ENCODE measurements around the gene SQSTM1.
A peak's percentile ranks its signal among the peaks of the same experiment; 100 is the strongest.

SQSTM1 gene

DNA sequence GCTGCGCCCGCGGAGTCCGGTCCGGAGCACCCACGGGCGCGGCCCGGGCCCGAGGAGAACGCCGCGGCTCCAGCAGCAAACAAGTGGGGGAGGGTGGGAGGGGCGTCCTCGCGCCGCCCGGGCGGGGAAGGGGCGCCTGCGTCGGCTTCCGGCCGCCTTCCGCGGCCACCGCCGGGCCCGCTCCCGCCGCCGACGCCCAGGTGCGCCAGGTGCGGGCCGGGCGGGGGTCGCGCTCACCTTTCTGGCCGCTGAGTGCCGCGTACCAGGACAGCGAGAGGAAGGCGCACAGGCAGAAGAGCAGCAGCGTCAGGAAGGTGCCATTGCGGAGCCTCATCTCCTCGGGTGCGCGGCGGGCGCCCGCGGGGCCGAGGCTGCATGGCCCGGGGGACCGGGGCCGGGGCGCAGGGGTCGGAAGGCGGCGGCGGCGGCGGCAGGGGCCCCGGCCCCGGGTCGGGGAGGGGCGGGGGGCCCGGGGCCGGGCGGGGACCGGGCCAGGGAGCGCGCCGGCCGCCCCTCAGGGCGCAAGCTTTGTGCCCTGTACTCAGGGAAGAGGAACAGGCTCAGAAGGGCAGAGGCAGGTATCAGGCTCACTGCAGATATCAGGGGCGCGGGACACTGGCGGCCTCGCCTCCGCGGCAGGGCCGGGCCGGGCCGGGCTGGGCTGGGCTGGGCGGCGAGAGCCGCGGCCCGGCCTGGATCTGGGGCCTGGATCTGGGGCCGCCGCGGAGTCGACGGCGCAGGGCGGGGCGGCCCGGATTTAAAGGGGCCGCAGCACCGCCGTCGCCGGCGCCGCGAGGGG, 14.3 kb upstream of the SQSTM1 start, which contains the start of gene MGAT4B:
Gene MGAT4B, minus strand, starts transcription at position 617 of the 799 bp plus-strand sequence. Its CDS starts 283 bp downstream, at position 334.
- DNase-seq: peak; percentile 42 to 48

DNA sequence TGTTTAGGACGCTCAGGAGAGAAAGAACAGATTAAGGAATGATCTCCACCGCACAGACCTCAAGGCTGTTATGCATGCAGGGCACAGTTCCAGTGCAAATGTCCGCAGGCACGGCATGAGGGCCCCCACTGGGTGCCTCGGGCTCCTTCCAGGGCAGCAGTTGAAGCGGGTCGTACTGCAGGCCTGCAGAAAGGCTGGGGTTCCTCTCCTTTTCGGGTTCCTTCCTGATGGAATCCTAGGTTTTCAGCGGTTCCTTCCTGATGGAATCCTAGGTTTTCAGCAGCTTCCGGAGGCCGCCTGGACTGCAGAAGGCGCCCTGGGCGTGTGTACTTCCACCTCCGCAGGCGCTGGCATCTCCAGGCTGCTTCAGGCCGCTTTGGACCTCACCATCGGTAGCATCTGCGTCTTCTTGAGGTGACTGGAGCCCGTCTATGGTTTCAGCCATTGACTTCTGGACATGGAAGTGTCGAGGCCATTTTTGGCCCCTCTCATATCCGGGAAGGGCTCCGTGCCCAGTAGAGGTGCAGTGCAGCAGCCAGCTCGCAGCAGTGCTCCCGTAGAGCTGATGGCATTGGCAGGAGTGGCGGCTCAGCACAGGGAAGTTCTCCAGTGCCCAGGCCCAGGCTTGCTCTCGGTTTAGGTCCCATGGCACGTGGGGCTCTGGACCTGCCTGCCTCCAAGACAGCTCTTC, 8.4 kb upstream of the SQSTM1 start:
- DNase-seq: no peak

DNA sequence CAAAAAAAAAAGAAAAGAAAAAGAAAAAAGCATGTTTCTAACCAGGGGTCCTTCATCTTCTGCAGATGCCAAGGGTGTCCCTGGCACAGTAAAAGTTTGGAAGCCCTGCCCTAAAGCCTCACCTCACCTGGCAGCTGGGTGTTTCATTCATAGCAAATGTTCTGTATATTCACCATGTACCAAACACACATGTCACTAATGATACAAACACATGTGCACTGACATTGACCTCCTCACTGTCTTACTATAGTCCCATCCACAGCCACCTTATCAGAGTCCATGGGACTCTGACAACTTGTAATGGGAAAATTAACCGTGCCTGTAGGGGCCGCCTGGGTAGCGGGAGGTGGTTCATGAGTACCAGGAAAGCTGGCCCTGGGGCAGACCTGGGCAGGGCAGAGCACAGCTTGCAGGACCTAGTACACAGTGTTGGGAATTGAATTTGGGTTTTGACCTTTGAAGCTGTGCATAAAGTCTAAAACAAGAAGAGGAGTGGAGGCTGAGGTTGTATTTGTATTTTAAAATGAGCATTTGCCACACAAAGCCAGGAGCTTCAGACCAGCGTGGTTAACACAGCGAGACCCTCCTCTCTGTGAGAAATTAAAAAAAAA, 7.6 kb upstream of the SQSTM1 start:
- DNase-seq: no peak

DNA sequence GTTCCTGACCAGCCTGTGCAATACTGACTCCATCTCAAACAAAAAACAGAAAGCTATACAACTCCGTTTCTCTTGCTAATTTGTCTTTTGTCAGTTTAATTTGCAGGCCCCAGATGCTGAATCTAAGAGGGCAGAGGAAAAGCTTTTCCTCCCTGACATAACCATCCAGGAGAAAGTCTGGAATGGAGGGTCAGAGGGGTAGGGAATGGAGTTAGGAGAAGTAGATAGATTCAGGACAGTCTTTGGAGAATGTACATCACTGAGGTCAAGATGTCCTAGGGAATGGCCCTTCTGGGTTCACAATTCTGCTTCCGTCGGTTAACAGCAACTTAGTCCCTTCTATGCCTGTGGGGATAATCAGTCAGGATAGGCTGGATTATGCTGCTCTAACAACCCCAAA, 6.6 kb upstream of the SQSTM1 start:
- DNase-seq: no peak

DNA sequence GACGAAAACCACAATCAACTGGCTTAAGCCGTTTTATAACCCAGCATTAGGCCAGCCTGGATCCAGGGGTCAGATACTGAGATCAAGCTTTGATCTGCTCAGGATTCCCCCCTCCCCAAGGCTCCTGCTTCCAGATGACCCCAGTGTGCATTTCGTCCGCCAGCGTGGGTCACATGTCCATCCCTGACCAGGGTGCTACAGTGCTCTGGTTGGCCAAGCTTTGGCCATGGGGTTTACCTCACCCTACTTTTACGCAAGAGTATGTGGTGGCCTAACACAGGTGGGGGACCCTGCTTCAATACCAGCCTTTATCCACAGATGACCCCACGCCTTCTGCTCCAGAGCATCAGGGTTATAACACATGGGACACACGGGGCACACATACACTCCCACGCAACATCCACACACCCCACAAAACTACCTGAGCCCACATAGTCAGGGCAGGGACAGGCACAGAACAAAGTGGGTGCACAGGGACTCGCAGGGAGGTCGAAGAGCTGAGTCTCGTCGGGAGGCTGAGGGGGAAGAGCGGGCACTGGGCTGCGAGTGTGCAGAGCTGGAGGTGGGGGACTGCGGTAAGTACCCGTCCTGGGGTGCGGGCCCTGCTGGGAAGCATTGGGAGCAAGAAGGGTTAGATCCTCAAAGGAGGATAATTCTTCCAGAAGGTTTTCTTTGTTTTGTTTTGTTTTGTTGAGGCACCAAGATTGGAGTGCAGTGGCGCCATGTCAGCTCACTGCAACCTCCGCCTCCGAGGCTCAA, 5.0 kb upstream of the SQSTM1 start:
- no peak for DNase-seq

DNA sequence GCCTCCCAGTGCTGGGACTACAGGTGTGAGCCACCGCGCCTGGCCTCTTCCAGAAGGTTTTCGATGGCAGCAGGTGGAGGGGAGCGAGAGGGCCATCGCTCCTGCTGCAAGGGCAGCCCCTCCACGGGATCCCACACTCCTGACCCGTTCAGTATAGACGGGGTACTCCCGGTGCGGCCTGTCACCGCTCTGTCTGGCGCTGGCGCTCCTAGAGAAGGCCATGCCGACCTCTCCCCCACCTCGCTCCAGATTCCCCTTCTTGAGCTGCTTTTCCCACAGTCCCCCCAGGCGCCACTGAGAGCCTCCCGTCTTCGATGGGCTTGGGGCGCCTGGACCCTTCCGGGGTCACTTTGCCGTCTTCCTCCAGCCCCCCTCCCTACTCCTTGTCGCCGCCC, 4.3 kb upstream of the SQSTM1 start:
- DNase-seq: no peak

DNA sequence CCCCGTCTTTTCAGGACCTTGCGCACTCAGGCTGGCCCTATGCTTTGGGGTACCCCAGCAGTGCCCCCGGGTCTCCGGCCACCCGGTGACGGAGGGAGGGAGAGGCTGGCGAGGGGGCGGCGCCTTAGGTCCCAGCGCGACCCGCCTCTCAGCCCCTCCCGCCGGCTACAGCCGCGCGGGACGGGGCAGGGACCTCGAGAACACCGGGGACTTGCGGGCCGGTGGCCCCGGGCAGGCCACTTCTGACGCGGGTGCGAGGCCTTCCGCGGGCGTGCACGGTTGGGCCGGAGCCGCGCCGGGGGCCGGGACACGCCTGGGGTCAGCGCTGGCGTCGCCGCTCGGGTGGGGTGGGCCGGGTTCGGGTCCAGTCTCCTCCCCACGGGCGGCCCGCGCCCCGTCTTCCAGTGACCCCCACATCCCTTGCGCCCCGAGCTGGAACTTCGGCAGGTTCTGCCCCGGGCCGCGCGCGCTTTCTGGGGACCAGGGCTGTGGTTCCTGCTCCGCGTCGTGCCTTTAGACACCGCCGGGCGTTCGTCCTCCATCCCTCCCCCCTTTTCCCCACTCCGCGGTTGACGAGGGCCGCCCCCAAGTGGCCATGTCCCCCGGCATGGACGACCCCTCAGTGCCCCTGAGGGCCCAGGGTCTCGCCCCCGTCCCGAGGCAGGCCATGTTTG, 3.8 kb upstream of the SQSTM1 start:
- DNase-seq: no peak

DNA sequence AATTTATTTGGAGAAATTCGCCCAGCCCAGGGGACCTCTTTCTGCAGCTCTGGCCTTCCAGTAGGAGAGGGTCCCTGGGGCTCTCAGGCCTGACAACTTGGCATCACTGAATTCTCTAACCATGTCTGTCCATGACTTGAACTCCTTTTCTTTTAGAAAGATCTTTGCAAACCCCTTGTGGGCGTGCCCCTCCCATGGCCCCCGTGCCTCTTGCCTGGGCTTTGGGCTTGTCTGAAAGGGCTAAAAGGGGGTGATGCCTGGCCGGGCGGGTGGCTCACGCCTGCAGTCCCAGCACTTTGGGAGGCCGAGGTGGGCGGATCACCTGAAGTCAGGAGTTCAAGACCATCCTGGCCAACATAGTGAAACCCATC, 3.2 kb upstream of the SQSTM1 start:
- DNase-seq: no peak

DNA sequence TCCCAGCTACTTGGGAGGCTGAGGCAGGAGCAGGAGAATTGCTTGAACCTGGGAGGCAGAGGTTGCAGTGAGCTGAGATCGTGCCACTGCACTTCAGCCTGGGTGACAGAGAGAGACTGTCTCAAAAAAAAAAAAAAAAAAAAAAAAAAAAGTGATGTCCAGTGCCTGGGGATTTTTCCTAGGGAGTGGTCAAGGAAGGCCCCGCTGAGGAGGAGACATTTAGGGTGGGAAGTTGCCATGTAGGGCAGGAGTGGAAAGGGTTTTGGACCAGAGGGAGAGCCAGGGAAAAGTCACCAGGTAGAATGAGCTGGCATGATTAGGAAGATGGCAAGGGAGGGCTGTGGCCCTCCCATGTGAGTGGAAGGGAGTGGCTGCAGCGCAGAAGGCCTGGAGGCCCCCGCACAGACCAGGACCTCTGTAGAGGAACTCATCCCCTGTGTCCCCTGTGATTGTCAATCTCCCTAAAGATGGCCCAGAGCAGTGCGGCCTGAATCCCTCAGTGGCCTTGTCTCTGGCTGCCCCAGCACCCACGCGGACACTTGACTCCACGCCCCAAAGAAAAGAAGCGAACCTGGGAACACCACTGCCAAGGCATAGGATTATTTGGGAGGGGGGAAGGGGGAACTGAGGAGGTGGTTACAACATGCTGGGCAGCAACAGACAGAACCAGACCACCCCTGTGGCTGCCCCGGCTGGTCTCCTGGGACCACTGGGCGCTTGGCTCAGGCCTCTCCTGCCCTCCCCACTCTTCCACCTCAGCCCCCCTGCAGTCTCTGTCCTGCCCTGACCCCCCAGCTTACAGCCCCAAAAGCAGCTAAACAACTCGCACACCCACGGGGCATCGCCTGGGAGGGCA, 2.6 kb upstream of the SQSTM1 start:
- DNase-seq: no peak

DNA sequence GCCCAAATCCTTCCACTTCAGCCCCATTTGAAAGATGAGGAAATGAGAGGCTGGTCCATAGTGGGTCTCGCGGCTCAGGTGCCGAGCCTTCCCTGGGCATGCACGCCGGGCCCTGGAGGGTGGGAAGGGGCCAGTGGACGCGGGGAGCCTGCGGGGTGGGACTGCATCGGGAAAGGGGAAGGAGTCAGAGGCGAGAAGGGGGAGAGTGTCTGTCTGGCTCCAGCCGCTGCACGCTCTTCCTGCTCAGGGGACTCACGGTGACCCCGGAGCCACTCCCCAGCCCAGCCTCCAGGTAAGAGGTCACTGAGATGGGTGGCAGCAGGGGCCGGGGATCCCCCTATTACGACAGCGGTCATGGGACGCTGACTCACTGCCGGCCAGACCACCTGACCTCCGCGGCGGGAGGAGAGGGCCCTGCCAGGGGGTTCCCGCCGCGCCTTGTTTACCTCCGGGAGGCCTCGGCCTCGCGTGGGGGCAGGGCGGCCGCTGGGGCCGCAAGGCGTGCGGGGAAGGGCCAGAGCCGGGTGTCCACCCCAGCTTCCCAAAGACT, 1.9 kb upstream of the SQSTM1 start:
- peak in 1 of 2 experiments; percentile 48 for DNase-seq

DNA sequence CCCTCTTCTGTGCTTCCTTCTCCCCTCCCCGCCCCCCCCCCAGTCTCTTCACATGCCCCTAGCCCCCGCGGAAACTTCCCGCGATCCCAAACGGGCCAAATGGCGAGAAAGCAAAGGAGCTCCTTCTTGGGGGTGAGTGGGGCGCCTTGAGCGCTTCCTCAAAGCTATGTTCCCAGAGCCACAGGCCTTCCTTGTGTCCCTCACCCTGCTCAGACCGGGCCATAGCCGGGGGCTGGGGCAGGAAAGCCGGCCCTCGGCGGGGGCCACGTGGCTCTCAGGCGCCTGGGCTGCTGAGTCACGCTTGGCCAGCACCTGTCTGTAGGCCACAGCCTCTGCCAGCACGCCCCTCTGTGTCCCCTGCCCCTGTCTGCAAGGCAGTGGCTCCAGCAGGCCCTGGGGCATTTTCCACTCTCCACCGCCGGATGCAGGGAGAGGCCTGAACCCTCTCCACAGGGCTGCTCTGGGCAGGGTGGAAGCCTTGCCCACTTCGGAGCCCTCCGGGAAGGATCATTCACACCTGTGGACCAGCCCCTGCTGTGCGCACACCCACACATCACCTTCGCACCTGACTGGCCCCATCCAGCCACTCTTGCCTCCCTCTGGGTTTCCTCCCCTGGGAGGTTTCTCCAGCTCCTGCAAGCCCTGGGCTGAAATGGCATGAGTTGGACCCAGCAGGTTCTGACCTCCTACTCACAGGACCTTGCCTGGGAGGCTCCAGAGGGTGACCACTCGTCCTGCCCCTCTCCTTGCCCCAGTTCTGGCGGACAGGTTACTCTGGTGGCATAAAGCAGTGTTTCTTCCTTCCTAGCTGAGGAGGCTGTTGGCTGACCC, 1.2 kb upstream of the SQSTM1 start:
- no peak for DNase-seq

DNA sequence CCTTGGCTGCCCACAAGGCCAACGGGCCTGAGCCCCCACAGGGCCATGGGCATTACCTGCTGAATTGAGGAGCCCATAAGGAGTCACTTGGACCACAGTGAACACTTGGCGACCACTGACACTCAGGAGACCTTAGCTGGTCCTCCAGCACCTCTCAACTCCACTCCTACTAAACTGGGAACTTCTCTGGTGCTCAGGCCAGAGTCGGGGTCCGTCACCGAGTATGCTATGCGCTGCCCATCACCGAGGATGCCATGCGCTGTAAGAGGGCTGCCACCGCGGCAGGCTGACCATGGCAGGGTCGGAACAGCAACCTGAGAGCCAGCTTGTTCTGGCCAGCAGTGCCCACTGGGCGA, 600 bp upstream of the SQSTM1 start:
- no peak for DNase-seq

DNA sequence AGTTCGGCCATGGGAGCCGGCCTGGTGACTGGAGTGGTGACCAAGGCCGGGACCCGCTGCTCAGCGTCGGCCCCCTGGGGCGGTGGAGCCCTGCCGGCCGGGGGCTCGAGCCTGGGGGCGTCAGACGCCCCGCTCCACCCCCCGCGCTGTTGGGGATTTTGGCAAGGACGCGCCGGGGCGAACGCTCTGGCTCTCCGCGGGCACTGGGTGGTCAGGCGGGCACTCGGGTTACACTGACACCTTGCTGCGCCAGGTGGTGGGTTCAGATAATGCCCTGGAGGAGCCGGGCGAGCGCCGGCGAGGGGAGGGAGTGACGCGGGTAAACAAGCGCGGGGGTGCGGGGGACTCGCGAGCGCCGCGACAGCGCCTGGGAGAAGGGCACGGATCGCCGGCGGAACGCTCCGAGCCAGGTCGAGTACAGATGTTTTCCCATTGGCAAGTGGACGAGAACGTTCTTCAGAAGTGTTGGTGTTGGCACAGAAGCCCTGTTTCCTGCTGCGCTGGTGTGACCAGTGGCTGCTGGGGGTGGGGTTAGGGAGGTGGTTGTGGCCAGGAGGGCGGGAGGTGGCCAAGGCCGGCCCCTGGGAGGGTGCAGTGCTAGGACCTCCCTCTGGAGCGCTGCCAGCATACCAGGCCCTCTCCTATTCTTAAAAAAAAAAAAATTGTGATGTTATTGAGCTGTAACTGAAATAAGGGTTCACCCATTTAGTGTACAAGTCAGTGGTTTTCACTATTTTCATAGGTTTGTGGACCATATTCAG, 773 bp downstream of the SQSTM1 start:
- peak; percentile 70 to 80 for DNase-seq

DNA sequence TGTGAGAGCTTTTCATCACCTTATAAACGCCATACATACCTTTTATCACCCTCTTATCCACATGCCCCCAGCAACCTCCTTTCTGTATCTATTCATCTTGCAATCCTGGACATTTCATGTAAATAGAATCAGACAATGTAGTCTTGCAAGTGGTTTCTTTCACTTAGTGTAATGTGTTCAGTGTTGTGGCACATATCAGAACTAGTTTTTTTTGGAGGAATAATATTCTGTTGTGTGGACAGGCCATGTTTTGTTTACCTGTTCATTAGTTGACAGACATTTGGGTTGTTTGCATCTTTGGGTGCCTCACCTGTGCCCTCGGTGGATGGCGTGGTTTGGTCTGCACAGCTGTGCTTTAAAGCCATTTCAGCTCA, 1.3 kb downstream of the SQSTM1 start:
- no peak for DNase-seq

DNA sequence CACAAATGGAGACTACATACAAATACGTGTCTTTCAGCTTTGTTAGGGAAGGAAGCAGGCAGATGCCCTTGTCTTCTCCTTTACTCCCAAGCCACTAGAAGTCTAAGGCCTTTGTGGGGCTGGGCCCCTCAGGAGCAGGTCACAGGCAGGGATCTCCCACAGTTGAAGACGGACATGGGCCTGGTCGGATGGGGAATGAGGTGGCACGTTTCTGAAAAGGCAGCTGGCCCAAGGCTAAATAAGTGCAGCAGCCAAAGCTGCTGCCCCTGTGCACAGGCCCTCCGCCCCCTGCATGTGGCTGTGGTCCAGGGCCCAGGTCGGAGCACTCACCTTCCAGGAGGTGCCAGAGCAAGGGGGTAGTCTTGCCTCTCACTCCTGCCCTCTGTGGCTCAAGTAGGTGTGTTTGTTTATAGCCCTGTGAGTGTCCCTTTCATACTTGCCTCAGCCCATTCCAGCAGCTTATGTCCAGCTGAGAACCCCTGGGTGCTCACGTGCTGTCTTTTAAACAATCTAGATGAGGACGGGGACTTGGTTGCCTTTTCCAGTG, 1.8 kb downstream of the SQSTM1 start:
- DNase-seq: no peak

DNA sequence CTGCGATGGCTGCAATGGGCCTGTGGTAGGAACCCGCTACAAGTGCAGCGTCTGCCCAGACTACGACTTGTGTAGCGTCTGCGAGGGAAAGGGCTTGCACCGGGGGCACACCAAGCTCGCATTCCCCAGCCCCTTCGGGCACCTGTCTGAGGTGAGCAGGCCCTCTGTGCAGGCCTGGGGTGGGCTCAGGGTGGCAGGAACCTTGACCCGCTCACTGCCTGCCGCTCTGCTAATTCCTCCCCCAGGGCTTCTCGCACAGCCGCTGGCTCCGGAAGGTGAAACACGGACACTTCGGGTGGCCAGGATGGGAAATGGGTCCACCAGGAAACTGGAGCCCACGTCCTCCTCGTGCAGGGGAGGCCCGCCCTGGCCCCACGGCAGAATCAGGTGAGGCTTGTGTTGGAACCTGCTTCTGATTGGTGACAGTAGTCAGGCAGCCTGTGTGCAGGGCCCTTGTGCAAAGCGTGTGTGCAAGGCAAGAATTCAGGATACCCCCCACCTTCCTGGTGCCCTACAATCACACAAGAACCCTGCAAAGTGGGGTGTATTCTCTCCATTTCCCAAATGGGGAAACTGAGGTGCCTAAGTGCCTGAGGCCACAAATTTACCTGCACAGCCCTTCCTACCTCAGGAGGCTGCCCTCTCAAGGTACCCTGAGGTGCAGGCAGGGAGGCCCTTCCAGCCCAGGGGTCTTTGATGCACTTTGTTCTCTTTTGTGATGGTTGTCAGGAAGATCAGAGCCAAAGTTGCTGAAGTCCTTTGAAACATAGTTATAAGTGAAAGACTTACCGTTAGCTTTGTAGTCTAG, 3.4 kb downstream of the SQSTM1 start:
- DNase-seq: no peak

DNA sequence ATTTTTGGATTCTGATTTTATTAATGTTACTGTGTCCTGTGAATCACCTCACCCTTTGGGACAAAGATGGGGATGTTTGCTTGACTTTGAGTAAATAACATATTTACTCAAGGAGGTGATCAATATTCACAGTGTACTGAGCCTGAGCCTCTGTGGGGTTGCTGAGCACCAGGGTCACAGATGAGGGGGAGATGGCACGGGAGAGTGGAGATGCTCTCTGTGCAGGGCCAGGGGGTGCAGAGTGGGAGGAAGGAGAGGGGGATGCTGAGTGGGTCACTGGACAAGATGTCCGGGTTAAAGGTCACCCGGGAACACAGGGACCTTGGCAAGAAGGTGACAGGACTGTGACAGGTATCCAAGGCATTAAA, 4.0 kb downstream of the SQSTM1 start:
- DNase-seq: no peak

DNA sequence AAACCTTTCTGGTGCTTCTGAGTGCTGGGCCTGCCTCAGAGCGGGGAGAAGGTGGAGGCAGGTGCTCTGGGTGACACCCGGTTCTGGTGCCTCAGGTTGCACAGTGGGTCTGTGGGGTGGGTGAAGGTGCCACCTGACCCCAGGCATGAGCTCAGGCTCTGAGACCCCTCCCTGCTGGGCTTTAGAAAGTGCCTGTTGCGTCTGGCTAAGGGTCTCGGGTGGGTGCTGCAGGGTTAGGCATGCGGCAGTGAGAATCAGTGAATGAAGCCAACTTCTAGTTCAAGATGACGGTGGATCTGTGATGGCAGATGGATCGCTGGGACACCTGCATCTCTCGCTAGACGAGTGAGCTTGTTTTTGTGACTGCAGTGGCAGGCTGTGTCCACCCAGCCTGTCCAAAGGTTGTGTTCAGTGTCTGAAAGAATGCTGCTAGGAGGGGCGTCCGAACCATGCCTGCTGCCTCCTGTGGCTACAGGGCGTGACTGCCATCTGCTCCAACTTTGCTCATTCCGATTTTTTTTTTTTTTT, 5.0 kb downstream of the SQSTM1 start:
- peak in 1 of 2 experiments; percentile 17 for DNase-seq

Data from NCI-H524 (cell line).